ENCODE results near the gene MRPL30. TPM values are rescaled to one million over a fixed set of nuclear protein-coding genes. Genes with fewer than 3 reads are reported as not detected.

Gene MRPL30
- total RNA-seq, 1 donor from 2014 or later, result 18.8 TPM

DNA sequence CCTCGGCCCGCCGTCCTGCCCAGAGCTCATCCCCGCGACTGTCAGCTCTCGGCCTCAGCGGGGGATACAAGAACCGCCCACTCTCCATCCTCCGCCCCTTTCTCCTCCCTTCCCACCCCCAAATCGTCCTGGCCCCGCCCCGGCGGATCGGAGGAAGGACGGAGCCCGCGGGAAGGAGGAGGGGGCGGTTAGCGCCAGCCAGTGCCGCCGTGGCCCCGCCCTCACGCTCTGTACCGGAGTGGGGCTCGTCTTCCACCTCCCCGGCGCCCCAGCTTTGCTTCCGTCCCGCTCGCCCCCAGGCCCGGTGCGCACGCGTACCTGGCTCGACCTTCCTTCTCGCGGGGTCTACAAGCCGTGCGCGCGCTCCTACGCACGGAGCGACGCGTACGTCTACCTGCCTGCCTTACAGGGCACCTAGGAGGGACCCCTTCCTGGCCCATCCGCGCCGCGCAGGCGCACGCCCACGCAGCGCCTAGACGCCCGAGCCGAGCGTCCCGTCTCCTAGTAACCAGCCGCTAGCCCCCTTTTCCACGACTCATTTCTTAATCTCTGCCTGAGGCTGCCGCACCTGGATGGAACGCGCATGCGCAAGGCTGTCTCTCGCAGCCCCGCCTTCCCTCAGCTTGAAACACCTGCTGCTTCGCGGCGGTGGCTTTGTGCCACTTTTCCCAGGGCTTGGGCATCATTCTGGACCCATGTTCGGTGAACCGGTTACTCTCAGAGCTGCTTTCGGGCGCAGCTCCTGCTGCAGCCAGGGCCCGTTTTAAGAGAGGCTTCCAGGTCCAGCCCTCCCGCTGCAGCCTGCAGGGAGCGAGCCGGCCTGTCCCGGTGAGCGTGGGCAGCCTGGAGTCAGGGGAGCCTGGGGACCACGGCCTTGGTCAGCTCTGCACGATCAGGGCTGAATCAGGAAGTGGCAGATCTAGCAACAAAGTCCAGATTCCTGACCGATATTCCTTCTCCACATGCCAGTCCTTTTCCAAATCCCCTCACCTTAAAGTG is 39.6 kb upstream of the MRPL30 start, which contains the start of gene C2orf15:
Gene C2orf15, plus strand, starts transcription at position 598 of the 999 bp plus-strand sequence. CDS start 8,852 bp downstream, outside the sequence.
- DNase-seq (peak; percentile 98), ATAC-seq (peak; percentile 98)
- TF ChIP-seq, protein P1, sequence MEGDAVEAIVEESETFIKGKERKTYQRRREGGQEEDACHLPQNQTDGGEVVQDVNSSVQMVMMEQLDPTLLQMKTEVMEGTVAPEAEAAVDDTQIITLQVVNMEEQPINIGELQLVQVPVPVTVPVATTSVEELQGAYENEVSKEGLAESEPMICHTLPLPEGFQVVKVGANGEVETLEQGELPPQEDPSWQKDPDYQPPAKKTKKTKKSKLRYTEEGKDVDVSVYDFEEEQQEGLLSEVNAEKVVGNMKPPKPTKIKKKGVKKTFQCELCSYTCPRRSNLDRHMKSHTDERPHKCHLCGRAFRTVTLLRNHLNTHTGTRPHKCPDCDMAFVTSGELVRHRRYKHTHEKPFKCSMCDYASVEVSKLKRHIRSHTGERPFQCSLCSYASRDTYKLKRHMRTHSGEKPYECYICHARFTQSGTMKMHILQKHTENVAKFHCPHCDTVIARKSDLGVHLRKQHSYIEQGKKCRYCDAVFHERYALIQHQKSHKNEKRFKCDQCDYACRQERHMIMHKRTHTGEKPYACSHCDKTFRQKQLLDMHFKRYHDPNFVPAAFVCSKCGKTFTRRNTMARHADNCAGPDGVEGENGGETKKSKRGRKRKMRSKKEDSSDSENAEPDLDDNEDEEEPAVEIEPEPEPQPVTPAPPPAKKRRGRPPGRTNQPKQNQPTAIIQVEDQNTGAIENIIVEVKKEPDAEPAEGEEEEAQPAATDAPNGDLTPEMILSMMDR (IDR thresholded peaks at IDR 0.05), result no peak
- H3K27me3 ChIP-seq, result no peaks in the 10 kb centered on the region
- peak within 1 kb of the TSS; percentile 83 for H3K27ac ChIP-seq
- H3K4me1 ChIP-seq, result peaks cover 16% of the 10 kb centered on the region
- no peaks in the 10 kb centered on the region for H3K9me3 ChIP-seq
- intact Hi-C loops (cut with DNase I), result no loop called here
- no peaks in the 10 kb centered on the region for H3K36me3 ChIP-seq
- peak within 1 kb of the TSS; percentile 79 for H3K4me3 ChIP-seq

DNA sequence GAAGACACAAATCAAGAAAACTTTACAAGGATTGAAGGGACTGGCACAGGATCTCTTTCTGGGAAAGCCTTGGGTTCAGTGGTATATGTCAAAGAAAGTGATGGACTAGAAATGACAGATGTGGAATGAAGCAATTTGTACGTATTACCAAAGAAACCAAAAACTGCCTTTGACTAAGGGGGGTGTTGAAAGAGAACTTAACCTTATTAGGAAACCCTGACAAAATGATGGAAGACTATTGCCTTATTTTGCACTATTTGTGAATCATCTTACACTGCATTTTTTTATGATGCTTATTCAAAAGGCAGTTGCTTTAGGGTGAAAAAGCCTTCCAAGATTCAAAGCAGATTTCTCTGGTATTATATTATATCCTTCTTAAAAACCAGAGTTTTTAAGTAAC is 30.3 kb upstream of the MRPL30 start:
- no peak for ATAC-seq
- intact Hi-C loops (cut with DNase I), result no loop called here
- TF ChIP-seq, protein P1 (IDR thresholded peaks at IDR 0.05), result no peak

DNA sequence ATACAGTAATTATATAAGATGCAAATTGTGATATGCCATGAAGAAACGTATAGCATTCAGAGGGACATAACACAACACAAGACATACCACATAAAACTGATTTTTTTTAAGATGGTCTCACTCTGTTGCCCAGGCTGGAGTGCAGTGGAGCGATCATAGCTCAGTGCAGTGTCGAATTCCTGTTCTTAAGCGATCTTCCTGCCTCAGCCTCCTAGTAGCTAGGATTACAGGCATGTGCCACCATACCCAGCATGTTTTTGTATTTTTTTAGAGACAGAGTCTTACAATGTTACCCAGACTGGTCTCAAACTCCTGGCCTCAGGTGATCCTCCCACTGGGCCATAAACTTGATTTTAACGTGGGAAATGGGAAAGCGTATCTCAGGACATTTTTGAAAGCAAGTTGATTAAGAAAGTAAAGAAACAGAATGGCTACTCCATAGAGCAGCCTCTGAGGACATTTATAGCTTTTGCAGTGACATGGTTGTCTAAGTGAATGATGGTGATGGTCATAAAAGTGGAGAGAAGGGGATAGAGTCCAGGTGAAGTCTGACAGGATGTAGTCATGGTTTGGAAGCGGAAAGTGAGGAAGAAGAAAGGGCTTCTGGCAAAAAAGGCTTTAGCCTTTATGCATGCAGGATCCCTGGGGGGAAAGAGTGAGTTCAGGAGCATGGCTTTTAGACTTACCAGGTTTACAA is 28.6 kb upstream of the MRPL30 start:
- TF ChIP-seq, protein P1 (IDR thresholded peaks at IDR 0.05), result no peak
- Histone ChIP-seq H3K9me3 (no peaks in the 10 kb centered on the region), H3K4me3 (no peak overlapping the region), H3K36me3 (no peaks in the 10 kb centered on the region), H3K4me1 (peaks cover 15% of the 10 kb centered on the region), H3K27ac (no peak overlapping the region), H3K27me3 (no peaks in the 10 kb centered on the region)
- ATAC-seq (no peak), DNase-seq (no peak)
- intact Hi-C loops (cut with DNase I), result no loop called here

More for the DNA sequence above, 30.3 kb upstream of the MRPL30 start:
- H3K27ac ChIP-seq, result no peak overlapping the region
- DNase-seq, result no peak
- no peaks in the 10 kb centered on the region for H3K36me3 ChIP-seq
- no peaks in the 10 kb centered on the region for H3K9me3 ChIP-seq
- H3K4me3 ChIP-seq, result no peak overlapping the region
- no peaks in the 10 kb centered on the region for H3K27me3 ChIP-seq
- peaks cover 8% of the 10 kb centered on the region for H3K4me1 ChIP-seq

DNA sequence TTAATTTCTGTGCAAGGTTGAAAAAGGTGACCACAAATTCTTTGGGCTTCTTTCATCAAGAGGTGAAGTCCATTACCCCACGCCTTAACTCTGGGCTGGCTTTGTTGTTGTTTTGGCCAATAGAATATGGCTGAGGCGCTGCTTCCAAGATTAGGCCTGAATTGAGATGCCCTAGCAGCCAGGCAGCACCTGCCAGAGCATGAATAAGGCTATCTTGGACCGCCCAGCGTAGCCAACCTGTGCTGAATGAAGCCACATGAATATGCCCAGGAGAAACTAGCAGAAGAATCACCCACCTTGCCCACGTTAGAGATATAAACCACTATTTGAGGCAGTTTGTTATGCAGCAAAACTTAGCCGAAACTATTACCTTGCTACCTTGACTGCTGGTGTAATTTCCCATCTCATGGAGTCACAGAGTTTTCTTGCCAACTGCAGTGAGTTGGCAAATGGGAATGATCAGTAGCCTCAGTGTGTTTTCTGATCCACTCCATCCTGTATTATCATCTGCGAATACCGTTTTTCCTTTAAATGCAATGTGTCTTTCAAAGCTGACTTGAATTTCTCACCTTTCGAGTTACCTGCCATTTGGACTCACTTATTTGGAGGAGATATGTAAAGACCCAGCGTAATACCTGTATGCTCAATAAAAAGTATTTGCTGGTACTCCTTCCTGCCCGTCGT is 26.9 kb upstream of the MRPL30 start:
- no peak for DNase-seq
- H3K27me3 ChIP-seq, result no peaks in the 10 kb centered on the region
- no peaks in the 10 kb centered on the region for H3K9me3 ChIP-seq
- H3K27ac ChIP-seq, result peak overlapping the region; percentile 90
- TF ChIP-seq, protein P1 (IDR thresholded peaks at IDR 0.05), result no peak
- H3K36me3 ChIP-seq, result peaks cover 4% of the 10 kb centered on the region
- peaks cover 15% of the 10 kb centered on the region for H3K4me1 ChIP-seq
- H3K4me3 ChIP-seq, result peak overlapping the region; percentile 67
- intact Hi-C loops (cut with DNase I), result no loop called here
- no peak for ATAC-seq

Data from upper lobe of right lung (tissue), 1 donor.